ENCODE data around the gene SLC41A3. TPM values are rescaled to one million over a fixed set of nuclear protein-coding genes. Genes with fewer than 3 reads are reported as not detected.

The SLC41A3 gene
- total and polyA plus RNA-seq, 2 experiments from 2014 or later: 33.4 to 55.1 TPM

- Histone ChIP-seq H3K27ac (no peak overlapping the region), H3K9me3 (ENCODE audit: low read depth) (no peaks in the 10 kb centered on the region), H3K4me3 (no peak overlapping the region), H3K4me1 (ENCODE audit: low read depth) (no peaks in the 10 kb centered on the region), H3K27me3 (no peaks in the 10 kb centered on the region), H3K36me3 (no peaks in the 10 kb centered on the region)
- TF ChIP-seq CTCF (IDR thresholded peaks at IDR 0.05; ENCODE audit: low read depth, low read length): no peak
- no peak for DNase-seq (ENCODE audit: low read depth in 1 of 2, low spot score in 1 of 2)
Observed at GRCh38 chr3:126111126-126111551, 27.2 kb upstream of the SLC41A3 start.

GRCh38 chr3:126110431-126111125 lies 26.7 kb upstream of the SLC41A3 start:
- no peaks in the 10 kb centered on the region for H3K27me3 ChIP-seq
- no peak overlapping the region for H3K27ac ChIP-seq
- no peak for DNase-seq (ENCODE audit: low read depth in 1 of 2, low spot score in 1 of 2)
- no peaks in the 10 kb centered on the region for H3K9me3 ChIP-seq (ENCODE audit: low read depth)
- H3K4me3 ChIP-seq: no peak overlapping the region
- TF ChIP-seq CTCF (IDR thresholded peaks at IDR 0.05; ENCODE audit: low read depth, low read length): no peak
- H3K36me3 ChIP-seq: no peaks in the 10 kb centered on the region
- no peaks in the 10 kb centered on the region for H3K4me1 ChIP-seq (ENCODE audit: low read depth)

- no peak overlapping the region for H3K27ac ChIP-seq
- H3K9me3 ChIP-seq (ENCODE audit: low read depth): no peaks in the 10 kb centered on the region
- H3K27me3 ChIP-seq: no peaks in the 10 kb centered on the region
- no peak for DNase-seq (ENCODE audit: low read depth in 1 of 2, low spot score in 1 of 2)
- H3K36me3 ChIP-seq: no peaks in the 10 kb centered on the region
- TF ChIP-seq CTCF (IDR thresholded peaks at IDR 0.05; ENCODE audit: low read depth, low read length): no peak
- H3K4me1 ChIP-seq (ENCODE audit: low read depth): no peaks in the 10 kb centered on the region
- no peak overlapping the region for H3K4me3 ChIP-seq
Observed at GRCh38 chr3:126109880-126110235, 25.9 kb upstream of the SLC41A3 start.

GRCh38 chr3:126109146-126109879 lies 25.4 kb upstream of the SLC41A3 start:
- TF ChIP-seq CTCF (IDR thresholded peaks at IDR 0.05; ENCODE audit: low read depth, low read length): no peak
- Histone ChIP-seq H3K4me1 (ENCODE audit: low read depth) (no peaks in the 10 kb centered on the region), H3K4me3 (no peak overlapping the region), H3K36me3 (no peaks in the 10 kb centered on the region), H3K27ac (no peak overlapping the region), H3K9me3 (ENCODE audit: low read depth) (no peaks in the 10 kb centered on the region), H3K27me3 (no peaks in the 10 kb centered on the region)
- DNase-seq (ENCODE audit: low read depth in 1 of 2, low spot score in 1 of 2): no peak

GRCh38 chr3:126108676-126109050 lies 24.7 kb upstream of the SLC41A3 start:
- no peak for TF ChIP-seq CTCF (IDR thresholded peaks at IDR 0.05; ENCODE audit: low read depth, low read length)
- no peak overlapping the region for H3K4me3 ChIP-seq
- no peak for DNase-seq (ENCODE audit: low read depth in 1 of 2, low spot score in 1 of 2)
- H3K27me3 ChIP-seq: no peaks in the 10 kb centered on the region
- H3K27ac ChIP-seq: no peak overlapping the region
- H3K36me3 ChIP-seq: no peaks in the 10 kb centered on the region
- H3K4me1 ChIP-seq (ENCODE audit: low read depth): no peaks in the 10 kb centered on the region
- H3K9me3 ChIP-seq (ENCODE audit: low read depth): no peaks in the 10 kb centered on the region

All from cardiac muscle cell (in vitro differentiated cells and primary cell).